Brain microvascular endothelial cell (primary cell): Measurements from ENCODE around the gene FREM3.

Experiments used
- DNase-seq: peaks from one replicate; pipeline ENCODE4 v3.0.0-alpha.2; 2020
- H3K27ac ChIP-seq: fragments of 250-450 bp; sonication (Bioruptor Pico); 2 replicates; pipeline ENCODE4 v1.5.1; 2020; ENCODE audit warnings: mild to moderate bottlenecking, moderate library complexity
- H3K27me3 ChIP-seq: fragments of 250-450 bp; sonication (Bioruptor Pico); replicated peaks from 2 replicates; pipeline ENCODE4 v1.5.1; 2020; ENCODE audit warnings: mild to moderate bottlenecking
- H3K36me3 ChIP-seq: fragments of 250-450 bp; sonication (Bioruptor Pico); replicated peaks from 2 replicates; pipeline ENCODE4 v1.5.1; 2020; ENCODE audit warnings: mild to moderate bottlenecking
- H3K4me3 ChIP-seq: 2 replicates; pipeline ENCODE4 v1.5.1; 2011; ENCODE audit warnings: low read depth, mild to moderate bottlenecking, control low read depth, low read length, moderate library complexity
- CTCF ChIP-seq: IDR thresholded peaks from 2 replicates; pipeline ENCODE4 v1.5.1; 2011; ENCODE audit warnings: low read depth, mild to moderate bottlenecking, moderate library complexity, low read length, control low read depth, inconsistent platforms; ENCODE audit errors: missing control alignments
- in situ Hi-C: cut with HindIII; loops from 2 replicates; pipeline ENCODE4 v1.10.0; 2017; ENCODE audit warnings: low sequenced_read_pairs, low pct_ligation_motif_present

Gene FREM3

DNA sequence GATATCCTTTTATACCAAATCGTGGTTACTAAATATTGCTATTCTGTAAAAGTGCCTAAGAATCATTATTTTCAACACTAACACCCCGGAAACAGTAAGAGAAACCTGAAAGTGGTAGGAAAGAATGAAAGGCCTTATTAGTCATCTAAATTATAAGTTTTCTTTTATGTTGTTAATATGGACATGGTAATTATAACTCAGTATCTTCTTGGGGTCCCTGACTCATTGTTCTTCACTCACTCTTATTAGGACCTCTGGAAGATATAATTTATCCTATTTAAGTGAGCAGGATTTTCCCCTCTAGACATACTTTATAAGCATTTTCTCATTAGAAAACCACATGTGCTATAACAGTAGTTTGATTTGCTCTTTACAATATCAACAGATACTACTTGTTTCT lies 136.0 kb downstream of the FREM3 start:
- TF ChIP-seq CTCF: no peak
- no peak for DNase-seq
- Histone ChIP-seq H3K27me3 (no peaks in the 10 kb centered on the region), H3K36me3 (no peaks in the 10 kb centered on the region), H3K27ac (no peak overlapping the region), H3K4me3 (no peak overlapping the region)
- in situ Hi-C loops: no loop called here

DNA sequence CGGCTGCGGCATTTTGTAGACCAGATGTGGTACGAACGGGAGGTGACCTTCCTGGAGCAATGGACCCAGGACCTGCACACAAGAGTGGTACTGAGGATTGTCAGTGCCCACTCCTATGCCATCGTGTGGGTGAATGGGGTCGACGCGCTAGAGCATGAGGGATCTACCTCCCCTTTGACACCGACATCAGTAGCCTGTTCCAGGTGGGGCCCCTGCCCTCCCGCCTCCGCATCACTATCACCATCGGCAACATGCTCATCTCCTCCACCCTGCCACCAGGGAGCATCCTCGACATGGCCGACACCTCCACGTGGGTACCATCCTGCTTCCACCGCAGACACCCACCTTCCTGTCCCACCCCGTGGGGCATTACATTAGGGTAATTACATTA lies 140.7 kb downstream of the FREM3 start:
- H3K27ac ChIP-seq: no peak overlapping the region
- no peaks in the 10 kb centered on the region for H3K27me3 ChIP-seq
- H3K36me3 ChIP-seq: peaks cover 3% of the 10 kb centered on the region
- DNase-seq: no peak
- peak overlapping the region; percentile 63 for H3K4me3 ChIP-seq
- TF ChIP-seq CTCF: no peak
- in situ Hi-C loops: no loop called here

GRCh38 chr4:143558823-143559756 lies 141.4 kb downstream of the FREM3 start:
- TF ChIP-seq CTCF: peak; percentile 63
- Histone ChIP-seq H3K36me3 (peaks cover 5% of the 10 kb centered on the region), H3K4me3 (peak overlapping the region; percentile 63), H3K27me3 (no peaks in the 10 kb centered on the region), H3K27ac (no peak overlapping the region)
- in situ Hi-C loops: no loop called here
- peak; percentile 24 for DNase-seq

DNA sequence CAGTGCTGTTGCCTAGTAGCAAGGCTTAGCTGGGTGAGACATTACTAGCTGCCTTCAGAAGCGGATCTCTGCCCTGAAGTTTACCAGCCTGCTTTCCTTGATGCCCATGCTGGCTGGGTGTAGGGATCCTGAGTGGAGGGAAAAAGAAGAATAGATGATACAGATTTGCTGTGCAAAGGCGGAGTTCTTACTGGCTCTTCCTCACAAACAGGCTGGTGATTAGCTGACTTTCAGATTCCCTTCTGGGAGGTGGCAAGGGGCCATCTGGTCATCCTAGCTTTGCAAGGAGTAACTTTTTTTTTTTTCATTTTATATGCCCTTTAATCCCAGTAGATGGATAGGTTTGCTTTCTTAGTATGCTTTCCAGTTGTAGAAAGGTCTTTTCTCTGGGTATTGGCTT lies 142.2 kb downstream of the FREM3 start:
- no peak overlapping the region for H3K4me3 ChIP-seq
- peaks cover 8% of the 10 kb centered on the region for H3K36me3 ChIP-seq
- no peak for DNase-seq
- in situ Hi-C loops: no loop called here
- H3K27ac ChIP-seq: no peak overlapping the region
- TF ChIP-seq CTCF: no peak
- H3K27me3 ChIP-seq: no peaks in the 10 kb centered on the region

GRCh38 chr4:143555676-143556075 lies 144.8 kb downstream of the FREM3 start:
- Histone ChIP-seq H3K36me3 (peaks cover 12% of the 10 kb centered on the region), H3K4me3 (no peak overlapping the region), H3K27me3 (no peaks in the 10 kb centered on the region), H3K27ac (no peak overlapping the region)
- DNase-seq: no peak
- no peak for TF ChIP-seq CTCF
- in situ Hi-C loops: no loop called here
